Left lung (tissue), 10 donors: ENCODE data around the gene STOM. TPM values are rescaled to one million over a fixed set of nuclear protein-coding genes. Genes with fewer than 3 reads are reported as not detected.

Experiments used
- ATAC-seq: fragments of 200-7000 bp; cut with Tn5 transposase; one replicate; pipeline ENCODE4 v1.9.1; 2020; ENCODE audit warnings: moderate library complexity
- DNase-seq, 4 donors: peaks; one replicate each; pipeline ENCODE4 v3.0.0-alpha.2; 2013 to 2020
- H3K27ac ChIP-seq, 2 donors: fragments of 200-600 bp; sonication (generic) in 1 of 2; one replicate each; pipeline versions ENCODE4 v1.5.0 to v1.8.0; 2020 to 2021
- H3K27me3 ChIP-seq, 2 donors: fragments of 200-600 bp; sonication (generic) in 1 of 2; one replicate each; pipeline versions ENCODE4 v1.5.0 to v1.8.0; 2020 to 2021
- H3K36me3 ChIP-seq, 2 donors: fragments of 200-600 bp; sonication (generic) in 1 of 2; one replicate each; pipeline versions ENCODE4 v1.5.0 to v1.8.0; 2020 to 2021
- H3K4me1 ChIP-seq, 2 donors: fragments of 200-600 bp; one replicate each; pipeline ENCODE4 v1.8.0; 2021
- H3K4me3 ChIP-seq, 2 donors: fragments of 200-600 bp; sonication (generic) in 1 of 2; one replicate each; pipeline versions ENCODE4 v1.5.0 to v1.8.0; 2020 to 2021; ENCODE audit warnings: mild to moderate bottlenecking in 1 of 2
- H3K9me3 ChIP-seq, 2 donors: fragments of 200-600 bp; sonication (generic) in 1 of 2; one replicate each; pipeline versions ENCODE4 v1.5.0 to v1.8.0; 2020 to 2021
- CTCF ChIP-seq, 2 donors: fragments of 200-600 bp; sonication (generic) in 1 of 2; IDR thresholded peaks; one replicate each; pipeline versions ENCODE4 v1.5.0 to v1.8.0; 2021; ENCODE audit warnings: antibody characterized with exemption in 2 of 2
- intact Hi-C, 2 donors: fragments of 100-400 bp; cut with DNase I; formaldehyde crosslinking; loops; one replicate each; pipeline versions ENCODE4 v1.11.2 to v1.14.2; 2022
- polyA plus RNA-seq, 6 donors: library from polyadenylated mRNA; unstranded; fragments of 120-200 nt; gene quantifications; one replicate each; pipeline ENCODE4 v1.2.1, GENCODE V29; 2013; ENCODE audit not compliant: insufficient read length in 6 of 6
- total RNA-seq, 2 donors: library from RNA; stranded (reverse); fragmentation: NEBNext Ultra II Directional; extraction: Animal tissue kit (Norgen Biotek cat#: 25700); gene quantifications; one replicate each; pipeline ENCODE4 v1.2.1, GENCODE V29; 2021
- donor health status: DM: no; HTN: yes; CAD: no.
- donor health status: DM: no; HTN: no; CAD: no.

Gene STOM
- total and polyA plus RNA-seq, 8 donors, result 99.8 to 576 (median 114) TPM

- ATAC-seq (no peak), DNase-seq (peak in 1 of 4 donors; percentile 22)
- H3K9me3 ChIP-seq, result no peaks in the 10 kb centered on the region
- intact Hi-C loops, result loop anchor here in 1 of 2 donors (10.0 kb wide), 1 partner anchor 86 kb away; no protein-coding TSS in a partner anchor
- H3K27me3 ChIP-seq, result no peaks in the 10 kb centered on the region
- H3K27ac ChIP-seq, result peak overlapping the region; percentile 75 to 79
- H3K4me3 ChIP-seq, result peak overlapping the region; percentile 41 to 54
- peaks cover 18 to 81% of the 10 kb centered on the region in 2 donors for H3K4me1 ChIP-seq
- no peak for TF ChIP-seq CTCF (IDR thresholded peaks at IDR 0.05)
- H3K36me3 ChIP-seq, result peaks cover 0 to 41% of the 10 kb centered on the region in 2 donors
Measured at GRCh38 chr9:121300283-121301119, 69.5 kb downstream of the STOM start.

- intact Hi-C loops, result loop anchor here in 1 of 2 donors (10.0 kb wide), 1 partner anchor 85 kb away; no protein-coding TSS in a partner anchor
- TF ChIP-seq CTCF (IDR thresholded peaks at IDR 0.05), result no peak
- H3K9me3 ChIP-seq, result no peaks in the 10 kb centered on the region
- DNase-seq (peak in 2 of 4 donors; percentile 57 to 90), ATAC-seq (peak; percentile 57)
- H3K27me3 ChIP-seq, result no peaks in the 10 kb centered on the region
- peaks cover 26 to 81% of the 10 kb centered on the region in 2 donors for H3K4me1 ChIP-seq
- peak overlapping the region; percentile 75 to 79 for H3K27ac ChIP-seq
- H3K36me3 ChIP-seq, result peaks cover 0 to 41% of the 10 kb centered on the region in 2 donors
- peak overlapping the region; percentile 41 to 54 for H3K4me3 ChIP-seq
Measured at GRCh38 chr9:121299467-121300282, 70.4 kb downstream of the STOM start.

GRCh38 chr9:121298689-121299466, 71.2 kb downstream of the STOM start:
- H3K4me1 ChIP-seq, result peaks cover 29 to 84% of the 10 kb centered on the region in 2 donors
- no peaks in the 10 kb centered on the region for H3K9me3 ChIP-seq
- intact Hi-C loops, result no loop called here
- TF ChIP-seq CTCF (IDR thresholded peaks at IDR 0.05), result no peak
- peak overlapping the region; percentile 75 to 79 for H3K27ac ChIP-seq
- no peaks in the 10 kb centered on the region for H3K27me3 ChIP-seq
- ATAC-seq (peak; percentile 61), DNase-seq (no peak)
- peak overlapping the region; percentile 41 to 54 for H3K4me3 ChIP-seq
- peaks cover 0 to 33% of the 10 kb centered on the region in 2 donors for H3K36me3 ChIP-seq

GRCh38 chr9:121298016-121298538, 72.0 kb downstream of the STOM start:
- H3K27me3 ChIP-seq, result no peaks in the 10 kb centered on the region
- TF ChIP-seq CTCF (IDR thresholded peaks at IDR 0.05), result no peak
- peaks cover 0 to 25% of the 10 kb centered on the region in 2 donors for H3K36me3 ChIP-seq
- DNase-seq (no peak), ATAC-seq (no peak)
- peaks cover 29 to 85% of the 10 kb centered on the region in 2 donors for H3K4me1 ChIP-seq
- no peaks in the 10 kb centered on the region for H3K9me3 ChIP-seq
- intact Hi-C loops, result no loop called here
- H3K4me3 ChIP-seq, result no peak overlapping the region
- H3K27ac ChIP-seq, result peak overlapping the region; percentile 75 to 79
